GM23338 (cell line): ENCODE measurements around the gene PML. TPM values are rescaled to one million over a fixed set of nuclear protein-coding genes. Genes with fewer than 3 reads are reported as not detected.

Experiments used
- ATAC-seq: fragments of 200-7000 bp; cut with Tn5 transposase; 3 replicates; pipeline ENCODE4 v1.9.1; 2020
- DNase-seq: peaks from one replicate; pipeline ENCODE4 v3.0.0-alpha.2; 2015; ENCODE audit warnings: low spot score
- H2AFZ ChIP-seq: fragments of 200-600 bp; sonication (generic); 2 replicates; pipeline ENCODE4 v1.8.0; 2016; ENCODE audit warnings: antibody characterized with exemption, mild to moderate bottlenecking, moderate library complexity
- H3F3A ChIP-seq: fragments of 200-600 bp; sonication (generic); replicated peaks from 2 replicates; pipeline ENCODE4 v1.8.0; 2017; ENCODE audit warnings: antibody characterized with exemption, mixed run types, low read depth
- H3K27ac ChIP-seq: fragments of 200-600 bp; sonication (generic); 2 replicates; pipeline ENCODE4 v1.6.1; 2016; ENCODE audit warnings: low read depth
- H3K27me3 ChIP-seq: fragments of 200-600 bp; sonication (generic); 2 replicates; pipeline ENCODE4 v1.8.0; 2016; ENCODE audit warnings: mild to moderate bottlenecking, mixed run types, moderate library complexity; ENCODE audit not compliant: insufficient read depth
- H3K36me3 ChIP-seq: fragments of 200-600 bp; sonication (generic); 2 replicates; pipeline ENCODE4 v1.8.0; 2016; ENCODE audit warnings: mild to moderate bottlenecking; ENCODE audit not compliant: insufficient read depth
- H3K4me1 ChIP-seq: fragments of 200-600 bp; sonication (generic); 2 replicates; pipeline ENCODE4 v1.8.0; 2016; ENCODE audit warnings: mild to moderate bottlenecking, moderate library complexity; ENCODE audit not compliant: insufficient read depth
- H3K4me2 ChIP-seq: fragments of 200-600 bp; sonication (generic); 2 replicates; pipeline ENCODE4 v1.7.1; 2017; ENCODE audit warnings: mixed run types
- H3K4me3 ChIP-seq: fragments of 200-600 bp; sonication (generic); 2 replicates; pipeline ENCODE4 v1.6.1; 2016; ENCODE audit warnings: mixed run types
- H3K79me2 ChIP-seq: fragments of 200-600 bp; sonication (generic); replicated peaks from 2 replicates; pipeline ENCODE4 v1.8.0; 2017; ENCODE audit warnings: mild to moderate bottlenecking; ENCODE audit not compliant: insufficient read depth
- H3K9me2 ChIP-seq: fragments of 200-600 bp; sonication (generic); 2 replicates; pipeline ENCODE4 v1.8.0; 2017; ENCODE audit not compliant: insufficient read depth
- H4K20me1 ChIP-seq: fragments of 200-600 bp; sonication (generic); replicated peaks from 2 replicates; pipeline ENCODE4 v1.8.0; 2017; ENCODE audit warnings: mild to moderate bottlenecking; ENCODE audit not compliant: insufficient read depth
- H3K27ac Mint-ChIP-seq: 2 replicates; pipeline ENCODE4 v1.8.0; 2020; ENCODE audit warnings: inconsistent platforms, mild to moderate bottlenecking, moderate library complexity, mixed read lengths
- H3K27me3 Mint-ChIP-seq: 3 replicates; pipeline ENCODE4 v1.8.0; 2022; ENCODE audit warnings: low read depth, mild to moderate bottlenecking, moderate library complexity, mixed read lengths, inconsistent platforms; ENCODE audit not compliant: insufficient read depth, poor library complexity
- H3K36me3 Mint-ChIP-seq: 3 replicates; pipeline ENCODE4 v1.8.0; 2021; ENCODE audit warnings: low read depth, mild to moderate bottlenecking, inconsistent platforms, moderate library complexity, mixed read lengths
- H3K4me1 Mint-ChIP-seq: 3 replicates; pipeline ENCODE4 v1.8.0; 2020; ENCODE audit warnings: mild to moderate bottlenecking, inconsistent platforms, mixed read lengths
- H3K4me3 Mint-ChIP-seq: 3 replicates; pipeline ENCODE4 v1.8.0; 2021; ENCODE audit warnings: moderate library complexity, mild to moderate bottlenecking, inconsistent platforms, mixed read lengths
- H3K9me3 Mint-ChIP-seq: 3 replicates; pipeline ENCODE4 v1.8.0; 2020; ENCODE audit warnings: moderate library complexity, mild to moderate bottlenecking, inconsistent platforms, mixed read lengths
- CREB1 ChIP-seq: fragments of 250-450 bp; sonication (Bioruptor Pico); IDR thresholded peaks from 2 replicates; pipeline ENCODE4 v1.5.0; 2020; ENCODE audit warnings: low read depth, mild to moderate bottlenecking, moderate library complexity
- ETS1 ChIP-seq: IDR thresholded peaks from 2 replicates; pipeline ENCODE4 v1.6.1; 2016; ENCODE audit warnings: antibody characterized with exemption
- EZH2 ChIP-seq: fragments of 200-600 bp; sonication (generic); IDR thresholded peaks from one replicate; pipeline ENCODE4 v1.8.0; 2017; ENCODE audit warnings: antibody characterized with exemption, mild to moderate bottlenecking, low read depth; ENCODE audit not compliant: unreplicated experiment
- EZH2phosphoT487 ChIP-seq: fragments of 200-600 bp; sonication (generic); IDR thresholded peaks from one replicate; pipeline ENCODE4 v1.8.1; 2018; ENCODE audit warnings: antibody characterized with exemption; ENCODE audit not compliant: unreplicated experiment
- JUNB ChIP-seq: IDR thresholded peaks from one replicate; pipeline ENCODE4 v1.6.1; 2016; ENCODE audit warnings: antibody characterized with exemption; ENCODE audit not compliant: unreplicated experiment
- NANOG ChIP-seq: IDR thresholded peaks from 2 replicates; pipeline ENCODE4 v1.6.1; 2016; ENCODE audit warnings: antibody characterized with exemption, borderline replicate concordance
- POLR2AphosphoS5 ChIP-seq: IDR thresholded peaks from 2 replicates; pipeline ENCODE4 v1.6.1; 2016; ENCODE audit warnings: antibody characterized with exemption, low read depth
- REST ChIP-seq: IDR thresholded peaks from one replicate; pipeline ENCODE4 v1.6.1; 2018; ENCODE audit warnings: antibody characterized with exemption; ENCODE audit not compliant: unreplicated experiment
- STAT1 ChIP-seq: IDR thresholded peaks from one replicate; pipeline ENCODE4 v1.6.1; 2016; ENCODE audit warnings: antibody characterized with exemption; ENCODE audit not compliant: unreplicated experiment
- ZNF114 ChIP-seq: fragments of 250-450 bp; sonication (Bioruptor Pico); IDR thresholded peaks from 2 replicates; pipeline ENCODE4 v1.5.0; 2020; ENCODE audit warnings: mild to moderate bottlenecking, moderate library complexity
- ZNF331 ChIP-seq: fragments of 250-450 bp; sonication (Bioruptor Pico); IDR thresholded peaks from 2 replicates; pipeline ENCODE4 v1.5.0; 2020; ENCODE audit warnings: low read depth, mild to moderate bottlenecking, moderate library complexity
- ZNF462 ChIP-seq: fragments of 250-450 bp; sonication (Bioruptor Pico); IDR thresholded peaks from 2 replicates; pipeline ENCODE4 v1.5.0; 2020; ENCODE audit warnings: mild to moderate bottlenecking, moderate library complexity
- polyA plus RNA-seq: library from polyadenylated mRNA; unstranded; fragments of >200 nt; fragmentation: Nextera tagmentation; extraction: Ambion mirVana; gene quantifications from 2 replicates; pipeline ENCODE4 v1.2.1, GENCODE V29; 2016
- total RNA-seq: library from RNA; depleted of rRNA; stranded (reverse); fragments of >200 nt; shearing (Covaris generic); gene quantifications from 2 replicates; pipeline ENCODE4 v1.2.3, GENCODE V29; 2014
- TF ChIP-seq, protein P1 (sequence below), 2 experiments: fragments of 200-600 bp in 1 of 2; sonication (generic) in 1 of 2; conservative IDR thresholded peaks; 2 replicates each; pipeline versions ENCODE4 v1.5.1 to v1.6.1; 2016 to 2017; ENCODE audit warnings: antibody characterized with exemption in 2 of 2, low read depth in 2 of 2, mild to moderate bottlenecking in 2 of 2, moderate library complexity in 1 of 2

The PML gene
- total and polyA plus RNA-seq, 2 experiments from 2014 or later = 19.0 to 73.1 TPM

- no peak overlapping the region for H3K27ac ChIP-seq
- no peaks in the 10 kb centered on the region for H3K36me3 ChIP-seq
- peaks cover 12% of the 10 kb centered on the region for H3K27me3 Mint-ChIP-seq
- no peak overlapping the region for H3K4me2 ChIP-seq
- H3K9me2 ChIP-seq = no peaks in the 10 kb centered on the region
- no peak overlapping the region for H2AFZ ChIP-seq
- no peaks in the 10 kb centered on the region for H4K20me1 ChIP-seq
- no peak overlapping the region for H3K27ac Mint-ChIP-seq
- no peaks in the 10 kb centered on the region for H3K27me3 ChIP-seq
- peaks cover 13% of the 10 kb centered on the region for H3K4me1 Mint-ChIP-seq
- H3K79me2 ChIP-seq = no peaks in the 10 kb centered on the region
- H3K4me3 Mint-ChIP-seq = no peak overlapping the region
- peaks cover 9% of the 10 kb centered on the region for H3K4me1 ChIP-seq
- DNase-seq = no peak
- H3F3A ChIP-seq = no peaks in the 10 kb centered on the region
- no peaks in the 10 kb centered on the region for H3K36me3 Mint-ChIP-seq
- ATAC-seq = no peak
- no peaks in the 10 kb centered on the region; the same call in 2 of the 3 replicates for H3K9me3 Mint-ChIP-seq
- no peak overlapping the region for H3K4me3 ChIP-seq
- TF ChIP-seq, protein P1, sequence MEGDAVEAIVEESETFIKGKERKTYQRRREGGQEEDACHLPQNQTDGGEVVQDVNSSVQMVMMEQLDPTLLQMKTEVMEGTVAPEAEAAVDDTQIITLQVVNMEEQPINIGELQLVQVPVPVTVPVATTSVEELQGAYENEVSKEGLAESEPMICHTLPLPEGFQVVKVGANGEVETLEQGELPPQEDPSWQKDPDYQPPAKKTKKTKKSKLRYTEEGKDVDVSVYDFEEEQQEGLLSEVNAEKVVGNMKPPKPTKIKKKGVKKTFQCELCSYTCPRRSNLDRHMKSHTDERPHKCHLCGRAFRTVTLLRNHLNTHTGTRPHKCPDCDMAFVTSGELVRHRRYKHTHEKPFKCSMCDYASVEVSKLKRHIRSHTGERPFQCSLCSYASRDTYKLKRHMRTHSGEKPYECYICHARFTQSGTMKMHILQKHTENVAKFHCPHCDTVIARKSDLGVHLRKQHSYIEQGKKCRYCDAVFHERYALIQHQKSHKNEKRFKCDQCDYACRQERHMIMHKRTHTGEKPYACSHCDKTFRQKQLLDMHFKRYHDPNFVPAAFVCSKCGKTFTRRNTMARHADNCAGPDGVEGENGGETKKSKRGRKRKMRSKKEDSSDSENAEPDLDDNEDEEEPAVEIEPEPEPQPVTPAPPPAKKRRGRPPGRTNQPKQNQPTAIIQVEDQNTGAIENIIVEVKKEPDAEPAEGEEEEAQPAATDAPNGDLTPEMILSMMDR (conservative IDR thresholded peaks at IDR 0.05; ENCODE audit: low read depth in 2 of 2) = no peak
- TF ChIP-seq EZH2phosphoT487 (no peak), POLR2AphosphoS5 (no peak), ZNF114 (no peak), ZNF462 (no peak), EZH2 (no peak), STAT1 (no peak), ZNF331 (no peak), ETS1 (no peak), CREB1 (CRISPR knock-in tag) (no peak), JUNB (no peak), NANOG (no peak), REST (no peak)
These were observed 50.7 kb downstream of the PML start for GRCh38 chr15:74045184-74045583.
